H9 (cell line): Measurements from ENCODE around the gene DEPP1. TPM values are rescaled to one million over a fixed set of nuclear protein-coding genes. Genes with fewer than 3 reads are reported as not detected.

ENCODE experiments used
- DNase-seq: peaks from one replicate; pipeline ENCODE4 v3.0.0-alpha.2; 2017
- H2AFZ ChIP-seq: one replicate; pipeline ENCODE4 v1.6.1; 2013; ENCODE audit warnings: mild to moderate bottlenecking, low read length, control low read depth, moderate library complexity
- H2AK5ac ChIP-seq: 2 replicates; pipeline ENCODE4 v1.6.1; 2013; ENCODE audit warnings: low read length, control low read depth, mixed read lengths; ENCODE audit not compliant: insufficient read length
- H2BK120ac ChIP-seq: one replicate; pipeline ENCODE4 v1.6.1; 2013; ENCODE audit warnings: low read depth, mild to moderate bottlenecking, low read length, control low read depth, inconsistent platforms; ENCODE audit not compliant: poor library complexity, severe bottlenecking
- H2BK12ac ChIP-seq: 2 replicates; pipeline ENCODE4 v1.6.1; 2013; ENCODE audit warnings: low read length, control low read depth, mixed read lengths, low read depth; ENCODE audit not compliant: insufficient read length
- H2BK15ac ChIP-seq: 2 replicates; pipeline ENCODE4 v1.6.1; 2013; ENCODE audit warnings: low read depth, low read length, control low read depth
- H2BK20ac ChIP-seq: one replicate; pipeline ENCODE4 v1.6.1; 2013; ENCODE audit warnings: low read depth, mild to moderate bottlenecking, low read length, control low read depth, inconsistent platforms; ENCODE audit not compliant: poor library complexity, severe bottlenecking
- H2BK5ac ChIP-seq: 2 replicates; pipeline ENCODE4 v1.6.1; 2013; ENCODE audit warnings: low read length, control low read depth, mixed read lengths; ENCODE audit not compliant: insufficient read length
- H3K14ac ChIP-seq: 2 replicates; pipeline ENCODE4 v1.6.1; 2013; ENCODE audit warnings: low read length, control low read depth; ENCODE audit not compliant: insufficient read depth
- H3K18ac ChIP-seq: 2 replicates; pipeline ENCODE4 v1.6.1; 2013; ENCODE audit warnings: low read depth, mild to moderate bottlenecking, mixed read lengths, low read length, control low read depth; ENCODE audit not compliant: insufficient read length
- H3K23ac ChIP-seq: 2 replicates; pipeline ENCODE4 v1.6.1; 2013; ENCODE audit warnings: low read length, control low read depth, mixed read lengths, low read depth; ENCODE audit not compliant: insufficient read length
- H3K23me2 ChIP-seq: 2 replicates; pipeline ENCODE4 v1.6.1; 2013; ENCODE audit warnings: low read depth, mild to moderate bottlenecking, mixed read lengths, low read length, control low read depth; ENCODE audit not compliant: insufficient read length, poor library complexity, severe bottlenecking
- H3K27ac ChIP-seq: 2 replicates; pipeline ENCODE4 v1.5.1; 2013; ENCODE audit warnings: low read length, control low read depth, mixed read lengths, low read depth; ENCODE audit not compliant: insufficient read length
- H3K27me3 ChIP-seq: 2 replicates; pipeline ENCODE4 v1.6.1; 2013; ENCODE audit warnings: low read length, control low read depth, inconsistent platforms; ENCODE audit not compliant: insufficient read depth
- H3K4ac ChIP-seq: 2 replicates; pipeline ENCODE4 v1.6.1; 2013; ENCODE audit warnings: low read depth, mild to moderate bottlenecking, control low read depth, inconsistent platforms, low read length, moderate library complexity
- H3K4me1 ChIP-seq: 2 replicates; pipeline ENCODE4 v1.6.1; 2013; ENCODE audit warnings: low read length, control low read depth, inconsistent platforms; ENCODE audit not compliant: insufficient read depth
- H3K4me2 ChIP-seq: 2 replicates; pipeline ENCODE4 v1.6.1; 2013; ENCODE audit warnings: low read length, control low read depth, mixed read lengths; ENCODE audit not compliant: insufficient read length, insufficient read depth
- H3K56ac ChIP-seq: 2 replicates; pipeline ENCODE4 v1.6.1; 2013; ENCODE audit warnings: low read depth, mild to moderate bottlenecking, mixed read lengths, low read length, control low read depth; ENCODE audit not compliant: insufficient read length
- H3K79me1 ChIP-seq: 2 replicates; pipeline ENCODE4 v1.6.1; 2013; ENCODE audit warnings: low read depth, mild to moderate bottlenecking, moderate library complexity, low read length, control low read depth, inconsistent platforms; ENCODE audit not compliant: insufficient read depth, poor library complexity, severe bottlenecking
- H3K79me2 ChIP-seq: 2 replicates; pipeline ENCODE4 v1.6.1; 2013; ENCODE audit warnings: low read length, control low read depth, inconsistent platforms; ENCODE audit not compliant: insufficient read depth
- H3K9ac ChIP-seq: 2 replicates; pipeline ENCODE4 v1.6.1; 2013; ENCODE audit warnings: low read length, control low read depth, mixed read lengths; ENCODE audit not compliant: insufficient read length; ENCODE audit errors: extremely low read depth
- H3K9me3 ChIP-seq: one replicate; pipeline ENCODE4 v1.6.1; 2013; ENCODE audit warnings: low read depth, low read length, inconsistent platforms; ENCODE audit not compliant: control insufficient read depth
- H3T11ph ChIP-seq: one replicate; pipeline ENCODE4 v1.6.1; 2013; ENCODE audit warnings: mild to moderate bottlenecking, low read length, control low read depth, inconsistent platforms
- H4K20me1 ChIP-seq: one replicate; pipeline ENCODE4 v1.6.1; 2013; ENCODE audit not compliant: control insufficient read depth, insufficient read length, insufficient read depth
- H4K5ac ChIP-seq: 2 replicates; pipeline ENCODE4 v1.6.1; 2013; ENCODE audit warnings: low read depth, mild to moderate bottlenecking, mixed read lengths, low read length, control low read depth; ENCODE audit not compliant: insufficient read length
- H4K8ac ChIP-seq: replicated peaks from 2 replicates; pipeline ENCODE4 v1.6.1; 2013; ENCODE audit warnings: low read length, control low read depth, mixed read lengths, low read depth; ENCODE audit not compliant: insufficient read length
- H4K91ac ChIP-seq: 2 replicates; pipeline ENCODE4 v1.6.1; 2013; ENCODE audit warnings: low read depth, mild to moderate bottlenecking, moderate library complexity, mixed read lengths, low read length, control low read depth; ENCODE audit not compliant: insufficient read length
- H3K27ac Mint-ChIP-seq, 3 experiments: 2 replicates in 2 of 3; 3 replicates in 1 of 3; pipeline ENCODE4 v1.8.0; 2020 to 2021; ENCODE audit warnings: mixed read lengths in 3 of 3, mild to moderate bottlenecking in 1 of 3, moderate library complexity in 1 of 3
- H3K27me3 Mint-ChIP-seq: 2 replicates; pipeline ENCODE4 v1.8.0; 2021; ENCODE audit warnings: low read depth, mild to moderate bottlenecking, moderate library complexity, mixed read lengths
- H3K36me3 Mint-ChIP-seq, 3 experiments: 2 replicates in 2 of 3; 3 replicates in 1 of 3; pipeline ENCODE4 v1.8.0; 2020 to 2021; ENCODE audit warnings: low read depth in 3 of 3, mixed read lengths in 3 of 3; ENCODE audit not compliant: insufficient read depth in 1 of 3
- H3K4me1 Mint-ChIP-seq, 2 experiments: 2 replicates each; pipeline ENCODE4 v1.8.0; 2020; ENCODE audit warnings: mixed read lengths in 2 of 2
- H3K4me3 Mint-ChIP-seq, 2 experiments: 2 replicates in 1 of 2; 3 replicates in 1 of 2; pipeline ENCODE4 v1.8.0; 2020 to 2021; ENCODE audit warnings: mild to moderate bottlenecking in 2 of 2, mixed read lengths in 2 of 2, moderate library complexity in 1 of 2
- H3K9me3 Mint-ChIP-seq, 2 experiments: 2 replicates in 1 of 2; 3 replicates in 1 of 2; pipeline ENCODE4 v1.8.0; 2020; ENCODE audit warnings: mild to moderate bottlenecking in 2 of 2, mixed read lengths in 2 of 2, moderate library complexity in 1 of 2
- CTCF ChIP-seq: fragments of 200-600 bp; sonication (generic); conservative IDR thresholded peaks from 3 replicates; pipeline ENCODE4 v1.8.0; 2021; ENCODE audit warnings: antibody characterized with exemption, mild to moderate bottlenecking
- WGBS: extraction: QIAGEN DNeasy Blood & Tissue Kit; methylation state at CpG from one replicate; pipeline ENCODE4 v1.1.7; 2013; ENCODE audit warnings: missing lambda C conversion rate, low lambda C conversion rate, mixed read lengths; ENCODE audit not compliant: insufficient read length; ENCODE audit errors: extremely low coverage; 5-methylcytosine and 5-hydroxymethylcytosine counted together
- total RNA-seq: library from RNA; stranded (reverse); gene quantifications from 2 replicates; pipeline ENCODE4 v1.2.1, GENCODE V29; 2021

The DEPP1 gene
- total RNA-seq, 1 experiment from 2014 or later: 2.4 TPM

GRCh38 chr10:44936314-44936975 is 42.2 kb downstream of the DEPP1 start:
- H3K56ac ChIP-seq: no peak overlapping the region
- no peaks in the 10 kb centered on the region for H3K23me2 ChIP-seq
- no peak overlapping the region for H4K91ac ChIP-seq
- no peak overlapping the region for H3K4ac ChIP-seq
- Mint-ChIP-seq H3K9me3 (peaks cover 2 to 15% of the 10 kb centered on the region in 2 experiments; a peak in 2 of 5 replicates), H3K4me3 (no peak overlapping the region), H3K36me3 (no peaks in the 10 kb centered on the region), H3K27ac (no peak overlapping the region), H3K4me1 (peaks cover 0 to 8% of the 10 kb centered on the region in 2 experiments; a peak in 3 of 4 replicates), H3K27me3 (peaks cover 8% of the 10 kb centered on the region)
- no peak for TF ChIP-seq CTCF
- H3K18ac ChIP-seq: no peak overlapping the region
- no peak overlapping the region for H3K9ac ChIP-seq
- no peak overlapping the region for H2BK120ac ChIP-seq
- H4K5ac ChIP-seq: no peak overlapping the region
- H3K9me3 ChIP-seq: no peaks in the 10 kb centered on the region
- H3T11ph ChIP-seq: no peak overlapping the region
- no peak overlapping the region for H3K4me2 ChIP-seq
- H2AFZ ChIP-seq: no peak overlapping the region
- no peak overlapping the region for H2BK15ac ChIP-seq
- H3K79me2 ChIP-seq: no peaks in the 10 kb centered on the region
- no peaks in the 10 kb centered on the region; the same call in 1 of the 2 replicates for H3K4me1 ChIP-seq
- no peak overlapping the region for H2BK5ac ChIP-seq
- no peaks in the 10 kb centered on the region for H4K20me1 ChIP-seq
- no peak overlapping the region for H2AK5ac ChIP-seq
- H2BK20ac ChIP-seq: no peak overlapping the region
- H3K23ac ChIP-seq: no peak overlapping the region
- no peak overlapping the region for H2BK12ac ChIP-seq
- H3K79me1 ChIP-seq: no peaks in the 10 kb centered on the region
- peak; percentile 8 for DNase-seq
- no peak overlapping the region for H3K14ac ChIP-seq
- no peak overlapping the region for H4K8ac ChIP-seq
- no peak overlapping the region for H3K27ac ChIP-seq
- no CpG with 5 or more reads among the region's 7 CpGs for WGBS
- no peaks in the 10 kb centered on the region for H3K27me3 ChIP-seq
